Adrenal gland (tissue), 12 donors: Measurements from ENCODE around the gene SLC30A10. TPM values are rescaled to one million over a fixed set of nuclear protein-coding genes. Genes with fewer than 3 reads are reported as not detected.

Experiments
- DNase-seq, 7 donors: peaks; one replicate each; pipeline ENCODE4 v3.0.0-alpha.2; 2019 to 2020
- H3K27ac ChIP-seq, 5 donors: fragments of 200-600 bp; sonication (generic) in 4 of 5; 1 replicate in 3 of 5; 2 replicates in 2 of 5; pipeline versions ENCODE4 v1.5.1 to v1.8.0; 2016 to 2020; ENCODE audit warnings: mild to moderate bottlenecking in 1 of 5
- H3K27me3 ChIP-seq: fragments of 200-600 bp; 2 replicates; pipeline ENCODE4 v1.8.0; 2021
- H3K36me3 ChIP-seq, 2 donors: fragments of 200-600 bp; replicated peaks in 1 of 2; 1 replicate in 1 of 2; 2 replicates in 1 of 2; pipeline versions ENCODE4 v1.5.1 to v1.8.0; 2018 to 2022
- H3K4me1 ChIP-seq, 2 donors: fragments of 200-600 bp; replicated peaks in 1 of 2; 1 replicate in 1 of 2; 2 replicates in 1 of 2; pipeline versions ENCODE4 v1.5.1 to v1.8.0; 2018 to 2021
- H3K4me3 ChIP-seq, 4 donors: fragments of 200-600 bp; sonication (generic) in 3 of 4; one replicate each; pipeline ENCODE4 v1.5.1; 2016 to 2018
- H3K9me3 ChIP-seq, 3 donors: fragments of 200-600 bp; sonication (generic) in 1 of 3; replicated peaks in 1 of 3; 1 replicate in 2 of 3; 2 replicates in 1 of 3; pipeline versions ENCODE4 v1.5.1 to v1.8.0; 2016 to 2021
- POLR2A ChIP-seq, 2 donors: fragments of 450-650 bp; IDR thresholded peaks; one replicate each; pipeline ENCODE4 v1.6.1; 2017; ENCODE audit warnings: antibody characterized with exemption in 2 of 2, mild to moderate bottlenecking in 2 of 2, moderate library complexity in 1 of 2
- WGBS, 4 donors: extraction: QIAGEN DNeasy Blood & Tissue Kit in 2 of 4; methylation state at CpG; one replicate each; pipeline versions ENCODE4 v1.1.5 to v1.1.7; 2013 to 2017; 5-methylcytosine and 5-hydroxymethylcytosine counted together
- intact Hi-C, 2 donors: fragments of 100-400 bp; cut with DNase I; formaldehyde crosslinking; loops; one replicate each; pipeline versions ENCODE4 v1.14.1 to v1.15.0; 2022 to 2023
- polyA plus RNA-seq, 3 donors: library from polyadenylated mRNA; stranded (reverse); fragments of 200-250 nt in 2 of 3; fragments of 350-450 nt in 1 of 3; fragmentation: Illumina TruSeq in 1 of 3; extraction: RNeasy Lipid Tissue Mini Kit (QIAGEN cat#74804) in 1 of 3; gene quantifications; one replicate each; pipeline ENCODE4 v1.2.3, GENCODE V29; 2013 to 2014
- total RNA-seq, 9 donors: library from RNA; depleted of rRNA in 4 of 9; stranded (reverse); fragments of >200 nt in 4 of 9; fragments of 120-200 nt in 1 of 9; fragmentation: NEBNext Ultra II Directional in 1 of 9; extraction: Animal tissue kit (Norgen Biotek cat#: 25700) in 1 of 9; gene quantifications; one replicate each; pipeline versions ENCODE4 v1.1.0 to v1.2.4, GENCODE V29; 2013 to 2023
- TF ChIP-seq, protein P1 (sequence below), 6 experiments: fragments of 450-650 bp in 4 of 6; fragments of 200-600 bp in 2 of 6; sonication (generic) in 1 of 6; IDR thresholded peaks; 1 replicate in 5 of 6; 2 replicates in 1 of 6; pipeline versions ENCODE4 v1.5.1 to v1.8.0; 2016 to 2021; ENCODE audit warnings: antibody characterized with exemption in 6 of 6, mild to moderate bottlenecking in 2 of 6, moderate library complexity in 1 of 6
- donor health status: healthy with polysubstance abuse.
- donor health status: Bipolar disorder and iron deficiency.
- donor health status: DM: yes; HTN: yes; CAD: no.
- donor health status: DM: no; HTN: no; CAD: no.
- donor health status: DM: no; HTN: no; CAD: no.
- donor health status: DM: yes; HTN: yes; CAD: no.

SLC30A10 gene
- total and polyA plus RNA-seq, 12 donors = 0.13 to 19.8 (median 0.35) TPM; not detected in 1

GRCh38 chr1:219917281-219917680 lies 11.1 kb downstream of the SLC30A10 start:
- Histone ChIP-seq H3K4me1 (no peaks in the 10 kb centered on the region), H3K27me3 (no peaks in the 10 kb centered on the region), H3K9me3 (no peaks in the 10 kb centered on the region), H3K27ac (no peak overlapping the region), H3K4me3 (no peak overlapping the region), H3K36me3 (no peaks in the 10 kb centered on the region)
- no peak for TF ChIP-seq POLR2A (IDR thresholded peaks at IDR 0.05)
- TF ChIP-seq, protein P1, sequence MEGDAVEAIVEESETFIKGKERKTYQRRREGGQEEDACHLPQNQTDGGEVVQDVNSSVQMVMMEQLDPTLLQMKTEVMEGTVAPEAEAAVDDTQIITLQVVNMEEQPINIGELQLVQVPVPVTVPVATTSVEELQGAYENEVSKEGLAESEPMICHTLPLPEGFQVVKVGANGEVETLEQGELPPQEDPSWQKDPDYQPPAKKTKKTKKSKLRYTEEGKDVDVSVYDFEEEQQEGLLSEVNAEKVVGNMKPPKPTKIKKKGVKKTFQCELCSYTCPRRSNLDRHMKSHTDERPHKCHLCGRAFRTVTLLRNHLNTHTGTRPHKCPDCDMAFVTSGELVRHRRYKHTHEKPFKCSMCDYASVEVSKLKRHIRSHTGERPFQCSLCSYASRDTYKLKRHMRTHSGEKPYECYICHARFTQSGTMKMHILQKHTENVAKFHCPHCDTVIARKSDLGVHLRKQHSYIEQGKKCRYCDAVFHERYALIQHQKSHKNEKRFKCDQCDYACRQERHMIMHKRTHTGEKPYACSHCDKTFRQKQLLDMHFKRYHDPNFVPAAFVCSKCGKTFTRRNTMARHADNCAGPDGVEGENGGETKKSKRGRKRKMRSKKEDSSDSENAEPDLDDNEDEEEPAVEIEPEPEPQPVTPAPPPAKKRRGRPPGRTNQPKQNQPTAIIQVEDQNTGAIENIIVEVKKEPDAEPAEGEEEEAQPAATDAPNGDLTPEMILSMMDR (IDR thresholded peaks at IDR 0.05) = no peak
- WGBS, 4 donors = 93 to 100% (median 94%) methylated on average over 1 of the region's 1 CpG
- intact Hi-C loops = no loop called here
- no peak for DNase-seq

- whole genome bisulfite sequencing, 4 donors = 93 to 98% (median 96%) methylated on average over 1 of the region's 1 CpG
- no peak for DNase-seq
- no peaks in the 10 kb centered on the region for H3K9me3 ChIP-seq
- TF ChIP-seq POLR2A (IDR thresholded peaks at IDR 0.05) = no peak
- TF ChIP-seq, protein P1 (IDR thresholded peaks at IDR 0.05) = no peak
- H3K27ac ChIP-seq = no peak overlapping the region
- H3K4me3 ChIP-seq = no peak overlapping the region
- no peaks in the 10 kb centered on the region for H3K36me3 ChIP-seq
- H3K4me1 ChIP-seq = no peaks in the 10 kb centered on the region
- intact Hi-C loops = no loop called here
- H3K27me3 ChIP-seq = no peaks in the 10 kb centered on the region
These were observed 12.1 kb downstream of the SLC30A10 start for GRCh38 chr1:219916257-219916656.

GRCh38 chr1:219913005-219913770 lies 15.2 kb downstream of the SLC30A10 start:
- Histone ChIP-seq H3K27me3 (no peaks in the 10 kb centered on the region), H3K9me3 (no peaks in the 10 kb centered on the region), H3K27ac (no peak overlapping the region), H3K36me3 (no peaks in the 10 kb centered on the region), H3K4me1 (no peaks in the 10 kb centered on the region), H3K4me3 (no peak overlapping the region)
- DNase-seq = no peak
- TF ChIP-seq, protein P1 (IDR thresholded peaks at IDR 0.05) = no peak
- TF ChIP-seq POLR2A (IDR thresholded peaks at IDR 0.05) = no peak
- intact Hi-C loops = no loop called here

DNA sequence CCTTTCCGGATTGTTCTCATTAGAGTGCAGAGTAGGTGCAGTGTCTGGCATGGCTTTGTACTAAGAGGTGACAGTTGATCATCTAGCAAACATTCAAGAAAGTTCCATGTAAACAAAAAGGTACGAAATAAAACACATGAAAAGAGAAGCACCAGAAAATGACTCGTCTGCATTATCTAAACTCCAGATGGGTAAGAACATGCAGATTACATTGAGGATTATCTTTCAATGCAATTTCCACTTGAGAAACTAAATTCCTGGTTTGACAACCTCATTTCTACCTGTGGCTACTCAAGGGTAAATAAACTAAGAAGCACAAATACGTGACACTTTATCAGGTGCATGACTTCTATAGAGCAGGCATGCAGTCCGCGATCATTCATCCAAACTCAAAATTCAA lies 17.6 kb downstream of the SLC30A10 start:
- 85 to 91% (median 85%) methylated on average over 6 of the region's 6 CpGs for WGBS, 4 donors
- H3K4me1 ChIP-seq = no peaks in the 10 kb centered on the region
- intact Hi-C loops = no loop called here
- H3K36me3 ChIP-seq = no peaks in the 10 kb centered on the region
- H3K27ac ChIP-seq = no peak overlapping the region
- DNase-seq = no peak
- no peak overlapping the region for H3K4me3 ChIP-seq
- no peaks in the 10 kb centered on the region for H3K27me3 ChIP-seq
- no peak for TF ChIP-seq POLR2A (IDR thresholded peaks at IDR 0.05)
- TF ChIP-seq, protein P1 (IDR thresholded peaks at IDR 0.05) = no peak
- no peaks in the 10 kb centered on the region for H3K9me3 ChIP-seq
